GM20000 (cell line): ENCODE results near the gene KCND2.

Experiments
- DNase-seq: peaks from one replicate; pipeline ENCODE4 v3.0.0; 2012; ENCODE audit warnings: low spot score
- TF ChIP-seq, protein P1 (sequence below): IDR thresholded peaks from 2 replicates; pipeline ENCODE4 v1.5.1; 2012; ENCODE audit warnings: mild to moderate bottlenecking, control low read depth; ENCODE audit errors: extremely low read depth, missing control alignments

Gene KCND2

DNA sequence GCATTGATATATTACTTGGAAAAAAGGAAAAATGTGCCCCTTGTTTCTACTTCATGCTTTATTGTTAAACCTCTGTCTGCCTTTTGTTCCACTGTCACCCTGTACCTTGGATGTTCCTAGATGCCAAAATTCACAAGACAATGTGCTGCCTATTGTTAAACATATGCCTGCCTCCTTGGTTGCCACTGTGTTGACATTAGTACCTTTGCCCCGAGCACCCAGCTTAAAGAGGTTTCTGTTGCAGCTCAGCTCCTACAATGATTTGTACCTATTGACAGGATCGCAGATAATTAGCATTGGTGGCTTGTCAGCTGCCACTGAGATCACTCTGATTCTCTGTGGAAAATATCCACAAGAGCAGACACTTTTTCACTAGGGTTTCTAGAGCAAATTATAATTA lies 188.0 kb downstream of the KCND2 start:
- TF ChIP-seq, protein P1, sequence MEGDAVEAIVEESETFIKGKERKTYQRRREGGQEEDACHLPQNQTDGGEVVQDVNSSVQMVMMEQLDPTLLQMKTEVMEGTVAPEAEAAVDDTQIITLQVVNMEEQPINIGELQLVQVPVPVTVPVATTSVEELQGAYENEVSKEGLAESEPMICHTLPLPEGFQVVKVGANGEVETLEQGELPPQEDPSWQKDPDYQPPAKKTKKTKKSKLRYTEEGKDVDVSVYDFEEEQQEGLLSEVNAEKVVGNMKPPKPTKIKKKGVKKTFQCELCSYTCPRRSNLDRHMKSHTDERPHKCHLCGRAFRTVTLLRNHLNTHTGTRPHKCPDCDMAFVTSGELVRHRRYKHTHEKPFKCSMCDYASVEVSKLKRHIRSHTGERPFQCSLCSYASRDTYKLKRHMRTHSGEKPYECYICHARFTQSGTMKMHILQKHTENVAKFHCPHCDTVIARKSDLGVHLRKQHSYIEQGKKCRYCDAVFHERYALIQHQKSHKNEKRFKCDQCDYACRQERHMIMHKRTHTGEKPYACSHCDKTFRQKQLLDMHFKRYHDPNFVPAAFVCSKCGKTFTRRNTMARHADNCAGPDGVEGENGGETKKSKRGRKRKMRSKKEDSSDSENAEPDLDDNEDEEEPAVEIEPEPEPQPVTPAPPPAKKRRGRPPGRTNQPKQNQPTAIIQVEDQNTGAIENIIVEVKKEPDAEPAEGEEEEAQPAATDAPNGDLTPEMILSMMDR = no peak
- no peak for DNase-seq

DNA sequence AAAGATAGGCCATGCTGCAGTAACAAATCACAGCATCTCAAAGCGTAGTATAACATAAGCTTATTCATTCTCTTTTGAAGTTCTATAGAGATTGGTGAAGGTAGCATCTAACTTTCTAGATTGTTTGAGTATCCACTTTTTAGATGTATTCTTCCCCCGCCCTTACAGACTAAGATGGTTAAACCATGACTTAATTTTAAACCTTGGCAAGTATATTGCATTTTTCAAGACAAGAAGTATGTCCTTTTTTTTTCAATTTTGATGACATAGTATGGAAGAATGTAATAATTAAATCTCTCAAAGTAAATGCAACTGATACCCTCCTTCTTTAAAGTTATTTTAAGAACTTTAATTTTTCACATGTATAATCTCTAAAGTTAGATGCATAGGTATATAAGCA lies 190.0 kb downstream of the KCND2 start:
- TF ChIP-seq, protein P1 = no peak
- no peak for DNase-seq

DNA sequence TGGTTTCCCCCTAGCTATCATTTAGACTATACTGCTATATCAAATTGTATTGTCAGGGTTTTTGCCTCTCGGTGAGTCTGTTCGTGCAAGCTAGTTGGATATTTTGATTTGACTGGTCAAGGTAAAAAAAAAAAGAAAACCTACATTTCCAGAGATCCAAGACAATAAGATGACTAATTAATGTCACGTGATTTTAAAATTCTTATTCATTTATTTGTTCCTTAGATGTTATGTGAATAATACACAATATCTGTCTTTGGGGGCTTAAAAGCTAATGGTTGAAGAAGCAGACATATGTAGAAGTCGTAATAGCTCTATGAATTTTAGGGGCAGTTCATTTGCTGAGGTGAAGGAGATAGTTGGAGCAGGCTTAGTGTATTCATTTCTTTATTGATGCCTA lies 191.1 kb downstream of the KCND2 start:
- DNase-seq = no peak
- TF ChIP-seq, protein P1 = no peak

DNA sequence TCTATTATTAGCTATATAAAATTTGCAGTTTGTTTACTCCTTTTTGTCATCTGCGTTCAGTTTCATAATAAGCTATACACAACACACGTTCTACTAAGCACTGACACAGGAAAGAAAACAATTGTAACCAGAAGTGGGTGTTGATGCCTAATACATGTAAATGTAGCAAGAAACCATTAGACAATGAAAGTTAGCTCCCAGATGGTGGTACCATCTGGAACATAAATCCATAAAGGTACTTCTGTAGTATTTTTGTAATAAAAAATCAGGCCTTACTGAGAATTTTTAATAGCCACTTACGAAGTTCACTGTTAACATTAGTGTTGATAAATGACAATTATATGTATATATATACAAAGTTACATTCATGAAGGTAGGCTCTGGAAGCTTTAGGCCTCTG lies 194.7 kb downstream of the KCND2 start:
- TF ChIP-seq, protein P1 = no peak
- DNase-seq = no peak

DNA sequence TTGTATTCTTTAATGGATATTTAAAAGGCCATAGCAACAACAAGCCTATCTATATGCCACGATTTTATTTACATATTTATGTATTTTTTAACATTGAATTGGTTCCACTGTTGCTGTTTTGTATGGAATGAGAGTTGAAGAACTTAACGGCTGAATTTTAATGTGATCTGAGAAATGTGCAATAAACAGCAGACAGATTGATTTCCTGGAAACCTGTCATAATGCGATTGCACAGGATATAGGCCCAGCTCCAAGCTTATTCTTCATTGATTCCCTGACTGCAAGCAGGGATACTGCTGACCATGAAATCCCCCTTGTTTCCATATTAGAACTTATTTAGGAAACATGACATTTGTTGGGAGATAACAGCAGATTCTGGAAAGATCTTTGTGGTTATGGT lies 195.6 kb downstream of the KCND2 start:
- TF ChIP-seq, protein P1 = no peak
- no peak for DNase-seq

DNA sequence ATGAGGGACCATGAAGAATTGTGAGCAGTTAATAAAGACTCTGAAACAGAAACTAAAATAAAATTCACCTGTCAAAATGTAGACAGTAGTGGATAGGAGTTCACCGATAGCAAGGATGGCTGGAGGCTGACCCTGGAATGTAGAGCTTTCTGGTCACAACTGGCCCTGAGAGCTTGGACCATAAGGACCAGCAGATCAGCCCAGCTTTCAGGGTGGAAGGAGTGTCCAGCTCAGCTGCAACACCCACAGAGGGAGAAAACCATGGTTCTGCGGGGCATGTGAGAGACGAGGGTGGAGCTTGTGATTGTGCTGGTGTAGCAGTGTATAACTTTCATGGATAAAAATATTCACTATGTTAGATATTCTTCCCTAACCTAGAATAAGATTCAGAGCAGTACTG lies 199.9 kb downstream of the KCND2 start:
- TF ChIP-seq, protein P1 = no peak
- no peak for DNase-seq

DNA sequence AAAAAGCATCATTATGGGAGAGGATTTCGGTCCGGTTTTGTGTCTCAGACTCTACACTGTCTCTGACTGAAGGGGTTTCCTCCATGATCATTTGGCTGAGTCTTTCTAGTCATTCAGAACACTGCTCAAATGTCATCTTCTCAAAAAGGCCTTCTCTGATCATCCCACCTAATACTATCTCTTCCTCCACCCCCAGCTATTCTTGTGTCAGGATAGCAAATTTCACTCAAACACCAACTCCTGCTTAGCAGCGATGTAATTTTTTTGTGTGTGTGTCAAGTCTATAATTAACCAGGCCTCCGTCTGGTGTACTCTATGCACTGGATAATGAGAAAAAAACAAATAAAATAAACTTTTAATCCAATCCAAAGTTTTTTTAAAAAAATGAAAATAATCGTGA lies 200.4 kb downstream of the KCND2 start:
- TF ChIP-seq, protein P1 = no peak
- no peak for DNase-seq
